Measurements from ENCODE around the gene IZUMO1.
A peak's percentile ranks its signal among the peaks of the same experiment; 100 is the strongest.

IZUMO1 gene

DNA sequence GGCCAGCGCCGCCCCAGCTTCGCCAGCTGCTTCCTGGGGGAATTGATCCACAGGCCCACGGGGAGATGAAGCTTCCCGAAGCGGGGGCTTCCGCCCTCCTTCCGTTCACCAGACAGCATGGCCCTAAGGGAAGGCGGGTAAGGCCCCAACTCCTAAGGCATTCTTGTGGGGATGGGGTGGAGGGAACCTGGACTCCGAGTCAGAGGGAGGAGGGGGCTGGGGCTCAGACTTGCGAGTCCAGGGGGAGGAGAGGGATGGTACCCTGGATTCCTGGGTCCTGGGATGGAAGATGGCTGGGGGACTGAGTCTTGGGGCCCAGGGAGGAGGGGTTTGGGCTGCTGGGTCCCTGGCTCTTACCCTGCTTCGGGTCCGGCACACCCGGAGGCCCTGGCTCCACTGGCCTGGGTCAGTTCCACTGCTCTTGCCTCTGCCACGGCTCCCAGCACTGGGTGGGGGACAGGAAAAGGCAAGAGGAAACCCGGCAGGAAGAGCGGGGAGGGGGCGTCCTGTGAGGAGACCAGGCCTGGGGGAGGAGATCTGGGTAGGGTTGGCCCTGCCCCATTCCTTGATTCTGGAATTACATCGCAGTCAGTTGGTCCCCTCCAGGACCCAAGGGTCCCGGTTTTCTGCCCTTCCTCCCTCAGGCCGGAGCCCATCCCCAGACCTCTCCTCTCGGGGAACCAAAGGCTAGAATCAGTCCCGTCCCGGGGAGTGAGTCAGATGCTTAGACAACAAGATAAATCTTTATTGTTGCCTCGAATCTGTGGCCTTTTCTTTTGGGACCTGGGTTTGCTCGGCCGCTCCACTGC is 6.3 kb downstream of the IZUMO1 start, which contains the start of gene RASIP1:
Gene RASIP1, minus strand, starts transcription at position 447 of the 809 bp plus-strand sequence. Its CDS starts 328 bp downstream, at position 119.
- no peak within 1 kb of the TSS for H2BK5ac ChIP-seq (ENCODE audit: low read depth, low read length, poor library complexity, severe bottlenecking)
- H3K9me3 ChIP-seq (ENCODE audit: control insufficient read depth, low read length): no peaks in the 10 kb centered on the region
- no peak within 1 kb of the TSS for H2AK5ac ChIP-seq (ENCODE audit: low read length, severe bottlenecking)
- H3K79me1 ChIP-seq (replicated peaks; ENCODE audit: low read length, poor library complexity, severe bottlenecking): no peaks in the 10 kb centered on the region
- no peaks in the 10 kb centered on the region for H3K36me3 ChIP-seq (ENCODE audit: control insufficient read depth in 1 of 2, insufficient read depth in 2 of 2, low read depth in 1 of 2, low read length in 2 of 2)
- DNase-seq: no peak
- H3K23ac ChIP-seq (ENCODE audit: low read length in 2 of 2): no peak within 1 kb of the TSS
- no peak within 1 kb of the TSS for H3K18ac ChIP-seq (ENCODE audit: low read depth in 1 of 2, low read length in 2 of 2)
- peak within 1 kb of the TSS in 1 of 2 experiments; percentile 8 for H3K4ac ChIP-seq (ENCODE audit: low read depth in 1 of 2, low read length in 2 of 2)
- H3K4me1 ChIP-seq (ENCODE audit: control insufficient read depth, insufficient read depth, low read depth, low read length): peaks cover 14% of the 10 kb centered on the region
- H3K27ac ChIP-seq (ENCODE audit: low read length, poor library complexity, severe bottlenecking): no peak within 1 kb of the TSS
- no peak within 1 kb of the TSS for H2AFZ ChIP-seq (ENCODE audit: low read depth, low read length)
- 67% methylated on average over 27 of the region's 27 CpGs for WGBS
- peak within 1 kb of the TSS in 1 of 2 experiments; percentile 29 for H2BK12ac ChIP-seq (ENCODE audit: low read length in 2 of 2)
- peak within 1 kb of the TSS in 1 of 2 experiments; percentile 49 for H3K4me3 ChIP-seq (ENCODE audit: insufficient read depth in 1 of 2, low read depth in 1 of 2, low read length in 2 of 2)
- H2BK120ac ChIP-seq (ENCODE audit: low read depth, low read length): no peak within 1 kb of the TSS
- no peak within 1 kb of the TSS for H3K14ac ChIP-seq (ENCODE audit: low read length in 2 of 2)
- H3K4me2 ChIP-seq (ENCODE audit: low read length, poor library complexity, severe bottlenecking): peak within 1 kb of the TSS; percentile 98
- no peak within 1 kb of the TSS for H2BK15ac ChIP-seq (ENCODE audit: low read depth, poor library complexity, severe bottlenecking)
- H4K8ac ChIP-seq (ENCODE audit: low read length): no peak within 1 kb of the TSS
- no peak within 1 kb of the TSS for H3K9ac ChIP-seq (ENCODE audit: low read length)
- peaks cover 5 to 40% of the 10 kb centered on the region in 2 experiments for H3K27me3 ChIP-seq (ENCODE audit: control insufficient read depth in 1 of 2, insufficient read depth in 1 of 2, low read length in 2 of 2)
- H4K91ac ChIP-seq (ENCODE audit: low read length): no peak within 1 kb of the TSS

GRCh38 chr19:48739404-48740163 is 7.1 kb downstream of the IZUMO1 start:
- Histone ChIP-seq H3K4ac (ENCODE audit: low read depth in 1 of 2, low read length in 2 of 2) (peak overlapping the region in 1 of 2 experiments; percentile 8), H3K79me1 (replicated peaks; ENCODE audit: low read length, poor library complexity, severe bottlenecking) (no peaks in the 10 kb centered on the region), H2BK15ac (ENCODE audit: low read depth, poor library complexity, severe bottlenecking) (no peak overlapping the region), H3K4me1 (ENCODE audit: control insufficient read depth, insufficient read depth, low read depth, low read length) (peaks cover 17% of the 10 kb centered on the region), H2BK120ac (ENCODE audit: low read depth, low read length) (no peak overlapping the region), H2AFZ (ENCODE audit: low read depth, low read length) (no peak overlapping the region), H2BK12ac (ENCODE audit: low read length in 2 of 2) (peak overlapping the region in 1 of 2 experiments; percentile 59), H3K27ac (ENCODE audit: low read length, poor library complexity, severe bottlenecking) (no peak overlapping the region), H3K14ac (ENCODE audit: low read length in 2 of 2) (no peak overlapping the region), H3K9me3 (ENCODE audit: control insufficient read depth, low read length) (no peaks in the 10 kb centered on the region), H3K36me3 (ENCODE audit: control insufficient read depth in 1 of 2, insufficient read depth in 2 of 2, low read depth in 1 of 2, low read length in 2 of 2) (no peaks in the 10 kb centered on the region), H4K8ac (ENCODE audit: low read length) (no peak overlapping the region), H3K18ac (ENCODE audit: low read depth in 1 of 2, low read length in 2 of 2) (peak overlapping the region in 1 of 2 experiments; percentile 88), H3K4me2 (ENCODE audit: low read length, poor library complexity, severe bottlenecking) (peak overlapping the region; percentile 98), H3K23ac (ENCODE audit: low read length in 2 of 2) (peak overlapping the region in 1 of 2 experiments; percentile 86), H3K4me3 (ENCODE audit: insufficient read depth in 1 of 2, low read depth in 1 of 2, low read length in 2 of 2) (peak overlapping the region; percentile 49), H2AK5ac (ENCODE audit: low read length, severe bottlenecking) (no peak overlapping the region), H4K91ac (ENCODE audit: low read length) (no peak overlapping the region), H3K9ac (ENCODE audit: low read length) (no peak overlapping the region), H3K27me3 (ENCODE audit: control insufficient read depth in 1 of 2, insufficient read depth in 1 of 2, low read length in 2 of 2) (peaks cover 5 to 47% of the 10 kb centered on the region in 2 experiments), H2BK5ac (ENCODE audit: low read depth, low read length, poor library complexity, severe bottlenecking) (peak overlapping the region; percentile 79)
- DNase-seq: no peak
- WGBS: 12% methylated on average over 46 of the region's 51 CpGs

DNA sequence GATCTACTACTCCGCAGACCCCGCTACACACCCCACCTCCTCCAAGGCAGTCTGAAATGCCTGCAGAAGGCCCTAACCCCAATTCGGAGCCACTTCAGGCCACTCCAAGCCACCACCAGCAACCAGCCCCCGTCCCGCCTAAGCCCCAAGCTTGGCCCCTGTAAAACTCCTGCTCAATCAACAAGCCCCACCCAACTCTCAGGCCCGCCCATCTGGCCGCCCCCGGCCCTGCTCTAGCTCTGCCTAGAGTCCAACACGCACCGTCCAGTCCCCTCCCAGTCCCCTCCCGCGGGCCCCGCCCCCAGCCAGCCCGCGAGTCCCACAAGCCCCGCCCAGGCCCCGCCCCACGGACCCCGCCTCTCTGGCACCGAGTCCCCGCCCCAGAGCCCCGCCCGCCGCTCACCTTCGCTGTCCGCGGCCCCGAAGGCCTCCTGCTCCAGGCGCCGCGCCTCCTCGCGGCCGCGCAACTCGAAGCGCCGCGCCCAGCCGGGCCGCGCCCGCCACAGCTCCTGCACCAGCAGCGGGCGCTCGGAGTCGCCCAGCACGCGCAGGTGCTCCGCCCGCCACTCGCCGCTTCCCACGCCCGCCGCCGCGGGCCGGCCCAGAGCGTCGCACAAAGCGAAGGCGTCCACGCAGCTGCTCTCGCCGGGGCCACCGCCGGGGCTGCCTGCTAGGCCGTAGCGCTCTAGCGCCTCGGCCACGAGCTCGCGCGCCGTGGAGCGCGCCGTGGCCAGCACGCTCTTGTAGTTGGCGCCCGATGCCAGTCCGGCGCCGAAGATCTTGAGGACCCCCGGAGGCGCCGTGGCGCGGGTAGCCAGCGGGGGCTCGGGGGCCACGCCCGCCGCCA is 7.9 kb downstream of the IZUMO1 start:
- Histone ChIP-seq H2BK120ac (ENCODE audit: low read depth, low read length) (no peak overlapping the region), H4K91ac (ENCODE audit: low read length) (no peak overlapping the region), H3K27ac (ENCODE audit: low read length, poor library complexity, severe bottlenecking) (no peak overlapping the region), H3K9ac (ENCODE audit: low read length) (no peak overlapping the region), H3K14ac (ENCODE audit: low read length in 2 of 2) (no peak overlapping the region), H3K36me3 (ENCODE audit: control insufficient read depth in 1 of 2, insufficient read depth in 2 of 2, low read depth in 1 of 2, low read length in 2 of 2) (no peaks in the 10 kb centered on the region), H3K27me3 (ENCODE audit: control insufficient read depth in 1 of 2, insufficient read depth in 1 of 2, low read length in 2 of 2) (peaks cover 5 to 48% of the 10 kb centered on the region in 2 experiments), H3K23ac (ENCODE audit: low read length in 2 of 2) (peak overlapping the region in 1 of 2 experiments; percentile 86), H3K9me3 (ENCODE audit: control insufficient read depth, low read length) (no peaks in the 10 kb centered on the region), H3K4ac (ENCODE audit: low read depth in 1 of 2, low read length in 2 of 2) (no peak overlapping the region), H2AK5ac (ENCODE audit: low read length, severe bottlenecking) (no peak overlapping the region), H3K4me2 (ENCODE audit: low read length, poor library complexity, severe bottlenecking) (peak overlapping the region; percentile 98), H3K4me3 (ENCODE audit: insufficient read depth in 1 of 2, low read depth in 1 of 2, low read length in 2 of 2) (peak overlapping the region; percentile 49), H2BK12ac (ENCODE audit: low read length in 2 of 2) (peak overlapping the region; percentile 42 to 59), H2BK5ac (ENCODE audit: low read depth, low read length, poor library complexity, severe bottlenecking) (peak overlapping the region; percentile 79), H3K79me1 (replicated peaks; ENCODE audit: low read length, poor library complexity, severe bottlenecking) (no peaks in the 10 kb centered on the region), H3K4me1 (ENCODE audit: control insufficient read depth, insufficient read depth, low read depth, low read length) (peaks cover 17% of the 10 kb centered on the region), H4K8ac (ENCODE audit: low read length) (peak overlapping the region; percentile 19), H2AFZ (ENCODE audit: low read depth, low read length) (peak overlapping the region; percentile 99), H2BK15ac (ENCODE audit: low read depth, poor library complexity, severe bottlenecking) (peak overlapping the region; percentile 5), H3K18ac (ENCODE audit: low read depth in 1 of 2, low read length in 2 of 2) (peak overlapping the region in 1 of 2 experiments; percentile 88)
- 4% methylated on average over 67 of the region's 96 CpGs for WGBS
- DNase-seq: peak; percentile 77

All from mesenchymal stem cell (in vitro differentiated cells and primary cell).